ENCODE results near the gene BBS9.

DNA sequence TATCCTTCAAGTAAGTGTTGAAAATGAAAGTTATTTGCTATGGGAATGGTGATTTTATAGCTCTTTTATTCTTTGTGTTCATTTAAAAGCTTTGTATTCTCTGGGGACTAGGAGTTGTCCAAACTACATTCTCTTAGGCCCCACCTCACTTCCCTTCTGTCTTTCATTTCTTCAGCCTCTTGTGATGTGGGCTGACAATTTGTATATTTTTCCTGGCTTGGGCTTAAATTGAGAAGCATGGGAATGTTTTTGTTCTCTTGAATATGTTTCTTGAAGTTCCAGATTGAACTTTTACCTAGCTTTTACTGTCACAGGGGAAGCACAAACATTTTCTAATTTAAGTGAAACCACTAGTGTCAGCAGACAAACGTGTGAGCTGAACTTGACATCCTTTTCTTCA lies 27.9 kb downstream of the BBS9 start:
- TF ChIP-seq POLR2A (IDR thresholded peaks at IDR 0.05) = no peak
- TF ChIP-seq, protein P1, sequence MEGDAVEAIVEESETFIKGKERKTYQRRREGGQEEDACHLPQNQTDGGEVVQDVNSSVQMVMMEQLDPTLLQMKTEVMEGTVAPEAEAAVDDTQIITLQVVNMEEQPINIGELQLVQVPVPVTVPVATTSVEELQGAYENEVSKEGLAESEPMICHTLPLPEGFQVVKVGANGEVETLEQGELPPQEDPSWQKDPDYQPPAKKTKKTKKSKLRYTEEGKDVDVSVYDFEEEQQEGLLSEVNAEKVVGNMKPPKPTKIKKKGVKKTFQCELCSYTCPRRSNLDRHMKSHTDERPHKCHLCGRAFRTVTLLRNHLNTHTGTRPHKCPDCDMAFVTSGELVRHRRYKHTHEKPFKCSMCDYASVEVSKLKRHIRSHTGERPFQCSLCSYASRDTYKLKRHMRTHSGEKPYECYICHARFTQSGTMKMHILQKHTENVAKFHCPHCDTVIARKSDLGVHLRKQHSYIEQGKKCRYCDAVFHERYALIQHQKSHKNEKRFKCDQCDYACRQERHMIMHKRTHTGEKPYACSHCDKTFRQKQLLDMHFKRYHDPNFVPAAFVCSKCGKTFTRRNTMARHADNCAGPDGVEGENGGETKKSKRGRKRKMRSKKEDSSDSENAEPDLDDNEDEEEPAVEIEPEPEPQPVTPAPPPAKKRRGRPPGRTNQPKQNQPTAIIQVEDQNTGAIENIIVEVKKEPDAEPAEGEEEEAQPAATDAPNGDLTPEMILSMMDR (IDR thresholded peaks at IDR 0.05) = no peak
- no peak for TF ChIP-seq EP300 (IDR thresholded peaks at IDR 0.05)

Measured in gastroesophageal sphincter (tissue), 3 donors.